SK-N-MC (cell line): ENCODE measurements around the gene AHRR.

Source experiments
- DNase-seq: peaks from one replicate; pipeline ENCODE4 v3.0.0-alpha.2; 2011; ENCODE audit warnings: low read depth, low spot score
- H3K27ac ChIP-seq: fragments of 200-600 bp; sonication (generic); 2 replicates; pipeline ENCODE4 v1.5.1; 2016; ENCODE audit warnings: mixed run types
- H3K36me3 ChIP-seq: fragments of 200-600 bp; sonication (generic); 2 replicates; pipeline ENCODE4 v1.6.1; 2017; ENCODE audit warnings: antibody characterized with exemption, low read length, mixed read lengths; ENCODE audit not compliant: insufficient read depth
- H3K4me3 ChIP-seq: fragments of 200-600 bp; sonication (generic); 2 replicates; pipeline ENCODE4 v1.5.1; 2016
- H3K9ac ChIP-seq: fragments of 200-600 bp; sonication (generic); 2 replicates; pipeline ENCODE4 v1.8.0; 2017; ENCODE audit warnings: mixed run types, mixed read lengths; ENCODE audit not compliant: insufficient read length
- H3K9me3 ChIP-seq: fragments of 200-600 bp; sonication (generic); 2 replicates; pipeline ENCODE4 v1.6.1; 2017; ENCODE audit warnings: low read depth, mild to moderate bottlenecking, antibody characterized with exemption, low read length, moderate library complexity, mixed read lengths
- EZH2 ChIP-seq: fragments of 200-600 bp; sonication (generic); IDR thresholded peaks from one replicate; pipeline ENCODE4 v1.6.1; 2017; ENCODE audit warnings: antibody characterized with exemption
- FOXP2 ChIP-seq: optimal IDR thresholded peaks from 2 replicates; pipeline ENCODE3; 2011; ENCODE audit warnings: mild to moderate bottlenecking, moderate library complexity; ENCODE audit not compliant: insufficient read depth; ENCODE audit errors: extremely low read length, control extremely low read depth
- POLR2AphosphoS5 ChIP-seq: IDR thresholded peaks from 2 replicates; pipeline ENCODE4 v1.6.1; 2012; ENCODE audit warnings: mild to moderate bottlenecking, low read depth, low read length, borderline replicate concordance

AHRR gene

DNA sequence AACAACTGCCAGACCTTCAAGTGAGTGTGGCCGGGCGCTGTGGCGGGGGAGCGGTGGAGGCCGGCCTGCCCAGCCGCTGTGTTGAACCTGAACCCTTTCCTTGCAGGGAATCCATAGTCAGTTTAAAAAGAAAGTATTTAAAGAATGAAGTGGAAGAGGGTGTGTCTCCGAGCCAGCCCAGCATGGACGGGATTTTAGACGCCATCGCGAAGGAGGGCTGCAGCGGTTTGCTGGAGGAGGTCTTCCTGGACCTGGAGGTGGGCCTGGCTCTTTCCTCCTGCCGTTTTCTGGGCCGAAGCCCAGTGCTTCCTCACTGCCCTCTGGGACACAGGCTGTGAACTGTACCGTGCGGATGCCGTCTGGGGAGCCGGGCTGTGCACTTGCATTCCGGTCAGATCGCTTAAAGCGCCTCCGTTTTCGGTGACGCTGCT lies 140.6 kb downstream of the AHRR start:
- Histone ChIP-seq H3K27ac (no peak overlapping the region), H3K9me3 (no peaks in the 10 kb centered on the region), H3K4me3 (no peak overlapping the region), H3K9ac (no peak overlapping the region), H3K36me3 (peaks cover 35% of the 10 kb centered on the region; the same call in 1 of the 2 replicates)
- TF ChIP-seq EZH2 (no peak), POLR2AphosphoS5 (no peak), FOXP2 (no peak)
- no peak for DNase-seq

DNA sequence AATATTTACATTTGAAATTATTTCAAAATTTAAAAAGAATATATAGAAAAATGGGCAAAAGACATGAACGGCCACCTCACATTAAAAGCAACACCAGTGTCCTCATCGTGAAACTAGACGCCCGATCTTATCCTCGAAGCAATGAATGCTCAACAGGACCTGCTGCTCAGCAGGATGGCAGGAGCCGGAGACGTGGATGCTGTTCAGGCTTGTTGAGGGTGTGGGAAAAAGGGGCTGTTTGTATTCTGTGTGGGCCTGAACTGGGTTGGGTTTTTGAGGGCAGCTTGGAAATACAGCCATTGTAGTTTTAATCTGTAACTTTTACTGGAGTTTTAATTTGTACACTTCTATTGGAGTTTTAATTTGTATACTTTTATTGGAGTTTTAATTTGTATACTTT lies 141.8 kb downstream of the AHRR start:
- no peak overlapping the region for H3K27ac ChIP-seq
- TF ChIP-seq POLR2AphosphoS5: no peak
- no peak for TF ChIP-seq FOXP2
- TF ChIP-seq EZH2: no peak
- peaks cover 24% of the 10 kb centered on the region; the same call in 1 of the 2 replicates for H3K36me3 ChIP-seq
- no peak overlapping the region for H3K9ac ChIP-seq
- no peaks in the 10 kb centered on the region for H3K9me3 ChIP-seq
- DNase-seq: no peak
- no peak overlapping the region for H3K4me3 ChIP-seq

DNA sequence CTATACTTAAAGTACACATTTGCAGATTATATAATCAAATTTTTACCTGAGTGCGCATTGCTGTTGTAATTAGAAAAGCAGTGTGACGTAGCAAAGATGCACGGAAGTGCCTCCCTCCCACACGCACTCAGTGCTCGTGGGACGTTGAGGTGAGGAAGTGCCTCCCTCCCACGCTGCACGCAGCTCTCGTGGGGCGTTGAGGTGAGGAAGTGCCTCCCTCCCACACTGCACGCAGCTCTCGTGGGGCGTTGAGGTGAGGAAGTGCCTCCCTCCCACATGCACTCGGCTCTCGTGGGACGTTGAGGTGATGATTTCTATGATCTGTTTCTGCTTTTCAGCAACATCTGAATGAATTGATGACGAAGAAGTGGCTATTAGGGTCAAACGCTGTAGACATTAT lies 142.4 kb downstream of the AHRR start:
- Histone ChIP-seq H3K9me3 (no peaks in the 10 kb centered on the region), H3K9ac (no peak overlapping the region), H3K36me3 (peaks cover 20% of the 10 kb centered on the region; the same call in 1 of the 2 replicates), H3K4me3 (no peak overlapping the region), H3K27ac (no peak overlapping the region)
- no peak for DNase-seq
- TF ChIP-seq POLR2AphosphoS5: no peak
- TF ChIP-seq EZH2: no peak
- no peak for TF ChIP-seq FOXP2

DNA sequence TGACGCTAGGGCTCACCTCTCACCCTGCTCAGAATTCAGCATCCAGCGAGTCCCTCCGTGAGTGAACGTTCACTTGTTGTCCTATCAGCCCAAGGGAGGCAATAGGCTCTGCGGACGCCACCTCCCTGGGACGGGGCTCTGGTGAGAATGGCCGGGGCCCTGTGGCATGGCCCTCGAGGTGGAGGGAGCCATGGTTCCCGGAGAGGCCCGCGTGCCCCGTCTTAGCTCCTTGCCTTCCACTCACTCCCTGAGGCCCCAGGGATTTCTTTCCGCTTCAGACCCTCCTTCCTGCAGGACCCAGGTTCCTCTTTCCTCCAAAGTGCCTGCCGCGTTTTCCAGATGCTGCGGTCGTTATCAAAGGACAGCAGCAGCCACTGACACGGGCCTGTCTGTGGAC lies 142.9 kb downstream of the AHRR start:
- Histone ChIP-seq H3K36me3 (peaks cover 19% of the 10 kb centered on the region; the same call in 1 of the 2 replicates), H3K27ac (no peak overlapping the region), H3K4me3 (no peak overlapping the region), H3K9ac (no peak overlapping the region), H3K9me3 (no peaks in the 10 kb centered on the region)
- TF ChIP-seq EZH2 (no peak), POLR2AphosphoS5 (no peak), FOXP2 (no peak)
- no peak for DNase-seq

DNA sequence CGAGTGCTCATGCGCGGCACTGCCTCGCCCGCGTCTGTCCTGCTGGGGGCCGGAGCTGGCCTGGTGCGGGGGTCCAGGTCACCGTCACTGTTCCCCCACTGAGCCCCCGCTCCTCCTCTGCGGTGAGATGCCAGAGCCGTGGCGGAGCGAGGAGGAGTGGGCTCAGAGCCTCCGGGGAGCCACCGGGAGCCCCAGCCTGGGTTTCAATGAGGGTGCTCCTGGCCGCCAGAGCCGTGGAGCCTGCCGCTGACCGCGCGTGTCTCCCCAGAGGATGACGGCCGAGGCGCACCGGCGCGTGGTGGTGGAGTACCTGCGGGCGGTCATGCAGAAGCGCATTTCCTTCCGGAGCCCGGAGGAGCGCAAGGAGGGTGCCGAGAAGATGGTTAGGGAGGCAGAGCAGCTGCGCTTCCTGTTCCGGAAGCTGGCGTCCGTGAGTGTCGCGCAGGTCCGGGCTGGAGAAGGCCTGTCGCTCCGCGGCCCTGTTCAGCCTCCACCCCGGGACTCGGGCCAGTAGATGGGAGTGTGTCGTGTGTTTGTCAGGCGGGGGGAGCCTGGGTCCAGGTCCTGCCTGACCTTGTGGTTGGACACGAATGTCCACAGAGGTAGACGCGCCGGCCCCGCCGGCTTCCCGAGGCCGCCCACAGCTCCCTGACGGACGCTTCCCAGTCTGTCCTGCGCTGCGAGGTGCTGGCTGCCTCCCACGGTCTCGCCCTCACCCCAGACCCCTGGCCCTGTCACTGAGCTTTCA lies 143.5 kb downstream of the AHRR start:
- Histone ChIP-seq H3K9ac (no peak overlapping the region), H3K36me3 (peaks cover 14% of the 10 kb centered on the region; the same call in 1 of the 2 replicates), H3K27ac (no peak overlapping the region), H3K9me3 (no peaks in the 10 kb centered on the region), H3K4me3 (no peak overlapping the region)
- no peak for DNase-seq
- TF ChIP-seq EZH2 (no peak), FOXP2 (no peak)

DNA sequence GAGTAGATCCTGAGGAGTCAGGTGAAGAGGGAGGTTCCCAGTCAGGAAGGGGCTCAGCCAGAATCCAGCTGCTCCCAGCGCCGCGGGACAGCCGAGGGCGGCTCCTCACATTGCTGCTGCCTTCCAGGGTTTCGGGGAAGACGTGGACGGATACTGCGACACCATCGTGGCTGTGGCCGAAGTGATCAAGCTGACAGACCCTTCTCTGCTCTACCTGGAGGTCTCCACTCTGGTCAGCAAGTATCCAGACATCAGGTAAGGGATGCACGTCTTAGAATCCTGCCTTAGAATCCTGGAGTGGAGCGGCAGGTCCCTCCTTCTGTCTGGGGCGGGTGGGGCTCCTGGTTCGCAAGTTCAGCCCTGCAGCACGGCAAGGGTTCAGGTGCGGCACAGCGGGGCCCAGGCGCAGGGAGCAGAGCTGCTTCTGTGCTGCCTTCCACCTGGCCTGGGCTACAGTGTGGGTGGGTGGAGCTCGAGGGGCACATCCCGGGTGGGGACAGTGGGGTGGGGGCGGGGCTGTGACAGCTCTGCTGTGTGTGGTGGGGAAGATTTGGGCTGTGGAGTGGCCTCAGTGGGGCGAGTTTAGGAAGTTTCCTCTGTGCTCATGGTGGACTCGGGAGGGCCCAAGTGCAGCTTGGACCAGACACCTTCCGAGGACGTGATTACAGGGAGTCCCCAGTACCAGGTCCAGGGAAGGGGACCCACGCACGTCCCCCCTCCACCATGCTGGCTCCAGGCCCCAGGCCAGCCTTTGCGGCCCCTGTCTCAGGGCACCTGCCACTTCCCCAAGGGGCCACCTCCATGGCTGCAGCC lies 144.3 kb downstream of the AHRR start:
- H3K4me3 ChIP-seq: no peak overlapping the region
- TF ChIP-seq EZH2: no peak
- no peak for TF ChIP-seq FOXP2
- TF ChIP-seq POLR2AphosphoS5: no peak
- no peak overlapping the region for H3K27ac ChIP-seq
- DNase-seq: no peak
- H3K36me3 ChIP-seq: peaks cover 14% of the 10 kb centered on the region; the same call in 1 of the 2 replicates
- H3K9me3 ChIP-seq: no peaks in the 10 kb centered on the region
- no peak overlapping the region for H3K9ac ChIP-seq

DNA sequence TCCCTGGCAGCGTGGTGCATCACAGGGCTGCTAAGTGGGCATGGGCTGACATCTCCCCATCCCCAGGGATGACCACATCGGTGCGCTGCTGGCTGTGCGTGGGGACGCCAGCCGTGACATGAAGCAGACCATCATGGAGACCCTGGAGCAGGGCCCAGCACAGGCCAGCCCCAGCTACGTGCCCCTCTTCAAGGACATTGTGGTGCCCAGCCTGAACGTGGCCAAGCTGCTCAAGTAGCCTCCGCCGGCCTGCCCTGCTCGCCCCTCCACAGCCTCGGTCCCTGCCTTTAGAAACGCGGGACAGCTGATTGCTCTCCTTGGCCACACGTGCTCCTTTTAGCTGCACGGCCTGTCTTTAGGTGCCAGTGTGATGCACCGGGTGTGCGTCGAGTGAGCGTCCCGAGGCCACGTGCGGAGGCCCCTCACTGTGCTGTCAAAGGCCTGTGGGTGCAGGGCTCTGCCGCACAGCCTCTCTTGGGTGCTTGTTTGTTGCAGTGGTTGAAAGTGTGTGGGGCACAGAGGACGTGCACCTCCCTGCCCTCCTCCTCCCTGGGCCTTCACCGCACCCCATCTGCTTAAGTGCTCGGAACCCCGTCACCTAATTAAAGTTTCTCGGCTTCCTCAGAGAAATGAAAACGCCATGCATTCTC lies 145.3 kb downstream of the AHRR start:
- no peak overlapping the region for H3K27ac ChIP-seq
- peaks cover 21% of the 10 kb centered on the region; the same call in 1 of the 2 replicates for H3K36me3 ChIP-seq
- no peak overlapping the region for H3K9ac ChIP-seq
- no peaks in the 10 kb centered on the region for H3K9me3 ChIP-seq
- TF ChIP-seq POLR2AphosphoS5 (no peak), EZH2 (no peak), FOXP2 (no peak)
- no peak overlapping the region for H3K4me3 ChIP-seq
- no peak for DNase-seq

DNA sequence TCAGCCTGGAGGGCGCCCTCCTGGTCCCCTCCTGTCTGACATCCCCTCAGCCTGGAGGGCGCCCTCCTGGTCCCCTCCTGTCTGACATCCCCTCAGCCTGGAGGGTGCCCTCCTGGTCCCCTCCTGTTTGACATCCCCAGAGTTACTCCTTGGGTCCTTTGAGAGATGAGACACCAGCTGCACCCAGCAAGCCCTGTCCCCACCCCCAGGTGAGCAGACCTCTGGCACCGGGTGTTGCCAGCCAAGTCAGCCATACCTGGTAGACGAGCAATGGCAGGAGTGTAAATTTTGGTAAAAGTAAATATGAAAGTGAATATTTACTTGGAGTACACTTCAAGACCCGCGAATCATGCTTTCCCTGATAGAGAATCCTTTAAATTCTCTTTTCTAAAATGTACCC lies 146.9 kb downstream of the AHRR start:
- no peak for DNase-seq
- no peaks in the 10 kb centered on the region for H3K9me3 ChIP-seq
- no peak overlapping the region for H3K4me3 ChIP-seq
- TF ChIP-seq POLR2AphosphoS5 (no peak), EZH2 (no peak), FOXP2 (no peak)
- H3K9ac ChIP-seq: no peak overlapping the region
- no peak overlapping the region for H3K27ac ChIP-seq
- H3K36me3 ChIP-seq: peaks cover 13% of the 10 kb centered on the region; the same call in 1 of the 2 replicates
